H1 (cell line): ENCODE measurements around the gene TPP2. TPM values are rescaled to one million over a fixed set of nuclear protein-coding genes. Genes with fewer than 3 reads are reported as not detected.

Source experiments
- CTCF ChIA-PET: fragments of 300-600 bp; sonication (Branson Sonifier 250); formaldehyde crosslinking; loops from one replicate; lab custom pipeline; 2021; ENCODE audit not compliant: partially characterized antibody; lab: Charles Lee
- POLR2A ChIA-PET: fragments of 300-600 bp; sonication (Branson Sonifier 250); formaldehyde crosslinking; loops from one replicate; lab custom pipeline; 2021; ENCODE audit warnings: inconsistent platforms; ENCODE audit not compliant: partially characterized antibody; lab: Charles Lee
- DNase-seq, 2 experiments: peaks; one replicate each; pipeline versions ENCODE4 v3.0.0 to v3.0.0-alpha.2; 2010 to 2022; ENCODE audit warnings: low spot score in 2 of 2, low read depth in 1 of 2, mixed read lengths in 1 of 2
- FAIRE-seq: peaks from 2 replicates; lab custom pipeline; 2011; peaks lifted over from hg19 to GRCh38; lab: Jason Lieb, UNC
- H2AFZ ChIP-seq: 2 replicates; pipeline ENCODE4 v1.8.1; 2012; ENCODE audit warnings: low read length, inconsistent platforms
- H2AK5ac ChIP-seq: 2 replicates; pipeline ENCODE4 v1.6.1; 2013; ENCODE audit warnings: low read depth, low read length
- H2BK120ac ChIP-seq: replicated peaks from 2 replicates; pipeline ENCODE3; 2013; ENCODE audit warnings: low read depth, low read length, inconsistent platforms
- H2BK12ac ChIP-seq: 2 replicates; pipeline ENCODE4 v1.6.1; 2013; ENCODE audit warnings: low read depth, low read length
- H2BK15ac ChIP-seq: 2 replicates; pipeline ENCODE4 v1.6.1; 2013; ENCODE audit warnings: low read length
- H2BK20ac ChIP-seq: 2 replicates; pipeline ENCODE4 v1.6.1; 2013; ENCODE audit warnings: low read length
- H2BK5ac ChIP-seq: 2 replicates; pipeline ENCODE4 v1.6.1; 2013; ENCODE audit warnings: low read depth, low read length
- H3K14ac ChIP-seq: 2 replicates; pipeline ENCODE4 v1.6.1; 2013; ENCODE audit warnings: inconsistent platforms; ENCODE audit not compliant: insufficient read length
- H3K18ac ChIP-seq: 2 replicates; pipeline ENCODE4 v1.6.1; 2013; ENCODE audit warnings: low read length; ENCODE audit errors: extremely low read depth
- H3K23ac ChIP-seq: 2 replicates; pipeline ENCODE4 v1.6.1; 2013; ENCODE audit warnings: inconsistent platforms; ENCODE audit not compliant: insufficient read length
- H3K23me2 ChIP-seq: 2 replicates; pipeline ENCODE4 v1.6.1; 2013; ENCODE audit warnings: low read depth, low read length
- H3K27ac ChIP-seq: 2 replicates; pipeline ENCODE4 v1.6.1; 2011; ENCODE audit warnings: low read depth, low read length, inconsistent platforms
- H3K27me3 ChIP-seq, 4 experiments: replicated peaks in 1 of 4; 1 replicate in 1 of 4; 2 replicates in 3 of 4; pipeline versions ENCODE4 v1.6.1 to v1.8.1; 2011 to 2013; ENCODE audit warnings: low read length in 3 of 4, mild to moderate bottlenecking in 3 of 4, inconsistent platforms in 2 of 4, mixed read lengths in 2 of 4, moderate library complexity in 1 of 4; ENCODE audit not compliant: control insufficient read depth in 3 of 4, insufficient read depth in 3 of 4; ENCODE audit errors: extremely low read depth in 1 of 4
- H3K36me3 ChIP-seq, 4 experiments: 2 replicates each; pipeline versions ENCODE4 v1.6.1 to v1.8.1; 2011 to 2013; ENCODE audit warnings: mild to moderate bottlenecking in 4 of 4, low read length in 3 of 4, moderate library complexity in 2 of 4, control low read depth in 1 of 4, inconsistent platforms in 1 of 4; ENCODE audit not compliant: insufficient read depth in 4 of 4, control insufficient read depth in 2 of 4
- H3K4ac ChIP-seq: replicated peaks from 2 replicates; pipeline ENCODE3; 2013; ENCODE audit warnings: low read length, low read depth, mixed read lengths, inconsistent platforms; ENCODE audit not compliant: insufficient read length
- H3K4me1 ChIP-seq, 4 experiments: replicated peaks in 1 of 4; 1 replicate in 1 of 4; 2 replicates in 3 of 4; pipeline versions ENCODE4 v1.6.1 to v1.8.1; 2011 to 2013; ENCODE audit warnings: low read length in 3 of 4, inconsistent platforms in 2 of 4, mixed read lengths in 1 of 4; ENCODE audit not compliant: insufficient read depth in 4 of 4, control insufficient read depth in 3 of 4
- H3K4me2 ChIP-seq, 2 experiments: 2 replicates each; pipeline versions ENCODE4 v1.6.1 to v1.8.1; 2011 to 2013; ENCODE audit warnings: low read depth in 2 of 2, low read length in 2 of 2, control low read depth in 1 of 2, inconsistent platforms in 1 of 2, mild to moderate bottlenecking in 1 of 2; ENCODE audit not compliant: insufficient read depth in 1 of 2
- H3K4me3 ChIP-seq, 4 experiments: fragments of 200-600, 300-600 bp in 1 of 4; sonication (generic), shearing (Covaris generic), sonication (Bioruptor Twin) in 1 of 4; 2 replicates each; pipeline versions ENCODE4 v1.5.1 to v1.8.1; 2011 to 2016; ENCODE audit warnings: low read length in 4 of 4, low read depth in 3 of 4, control low read depth in 2 of 4, inconsistent platforms in 2 of 4, mild to moderate bottlenecking in 2 of 4, mixed read lengths in 1 of 4, moderate library complexity in 1 of 4; ENCODE audit not compliant: insufficient read depth in 2 of 4; ENCODE audit errors: extremely low read depth in 1 of 4
- H3K56ac ChIP-seq: replicated peaks from 2 replicates; pipeline ENCODE3; 2013; ENCODE audit warnings: low read depth, mild to moderate bottlenecking, mixed read lengths, low read length, inconsistent platforms; ENCODE audit not compliant: insufficient read length
- H3K79me1 ChIP-seq: 2 replicates; pipeline ENCODE4 v1.6.1; 2013; ENCODE audit warnings: low read depth, low read length, control low read depth
- H3K79me2 ChIP-seq, 2 experiments: 2 replicates each; pipeline versions ENCODE4 v1.6.1 to v1.8.1; 2012 to 2013; ENCODE audit warnings: low read length in 2 of 2, mild to moderate bottlenecking in 2 of 2, inconsistent platforms in 1 of 2; ENCODE audit not compliant: insufficient read depth in 2 of 2, control insufficient read depth in 1 of 2
- H3K9ac ChIP-seq, 4 experiments: replicated peaks in 1 of 4; 1 replicate in 1 of 4; 2 replicates in 3 of 4; pipeline versions ENCODE4 v1.6.1 to v1.8.1; 2011 to 2013; ENCODE audit warnings: low read depth in 3 of 4, low read length in 3 of 4, control low read depth in 2 of 4, mild to moderate bottlenecking in 2 of 4, moderate library complexity in 2 of 4, inconsistent platforms in 1 of 4; ENCODE audit errors: extremely low read depth in 1 of 4
- H3K9me3 ChIP-seq, 2 experiments: 2 replicates each; pipeline versions ENCODE4 v1.6.1 to v1.8.1; 2012 to 2013; ENCODE audit warnings: mild to moderate bottlenecking in 2 of 2, moderate library complexity in 2 of 2, control low read depth in 1 of 2, inconsistent platforms in 1 of 2, low read depth in 1 of 2, low read length in 1 of 2, mixed read lengths in 1 of 2; ENCODE audit not compliant: insufficient read depth in 2 of 2
- H4K20me1 ChIP-seq, 2 experiments: replicated peaks in 1 of 2; 2 replicates each; pipeline versions ENCODE3 to v1.8.1; 2011 to 2013; ENCODE audit warnings: inconsistent platforms in 2 of 2, low read length in 2 of 2, mild to moderate bottlenecking in 1 of 2; ENCODE audit not compliant: insufficient read depth in 2 of 2, control insufficient read depth in 1 of 2
- H4K5ac ChIP-seq: 2 replicates; pipeline ENCODE4 v1.6.1; 2013; ENCODE audit warnings: low read length, low read depth, mixed read lengths, inconsistent platforms; ENCODE audit not compliant: insufficient read length
- H4K8ac ChIP-seq: 2 replicates; pipeline ENCODE4 v1.8.0; 2013; ENCODE audit warnings: mild to moderate bottlenecking, moderate library complexity, low read length, inconsistent platforms; ENCODE audit not compliant: insufficient read depth; ENCODE audit errors: extremely low read depth
- H4K91ac ChIP-seq: replicated peaks from 2 replicates; pipeline ENCODE3; 2013; ENCODE audit warnings: low read length, mixed read lengths, inconsistent platforms; ENCODE audit not compliant: insufficient read length
- MAFK ChIP-seq: IDR thresholded peaks from 2 replicates; pipeline ENCODE4 v1.6.1; 2012; ENCODE audit warnings: low read depth, mild to moderate bottlenecking, improper control_type of control experiment, low read length
- POLR2A ChIP-seq, 2 experiments: IDR thresholded peaks; 1 replicate in 1 of 2; 2 replicates in 1 of 2; pipeline ENCODE4 v1.6.1; 2011; ENCODE audit warnings: low read depth in 2 of 2, low read length in 2 of 2, mild to moderate bottlenecking in 2 of 2; ENCODE audit errors: control extremely low read depth in 1 of 2
- POLR2AphosphoS5 ChIP-seq: IDR thresholded peaks from 2 replicates; pipeline ENCODE4 v1.6.1; 2011; ENCODE audit warnings: low read depth, low read length
- SIN3A ChIP-seq, 2 experiments: IDR thresholded peaks in 1 of 2; conservative IDR thresholded peaks in 1 of 2; 2 replicates each; pipeline ENCODE4 v1.6.1; 2011 to 2012; ENCODE audit warnings: low read length in 2 of 2, improper control_type of control experiment in 1 of 2, low read depth in 1 of 2, mild to moderate bottlenecking in 1 of 2
- SP1 ChIP-seq: IDR thresholded peaks from 2 replicates; pipeline ENCODE4 v1.6.1; 2011; ENCODE audit warnings: low read depth, low read length
- TAF1 ChIP-seq: IDR thresholded peaks from 2 replicates; pipeline ENCODE4 v1.6.1; 2011; ENCODE audit warnings: mild to moderate bottlenecking, low read depth, low read length
- whole genome bisulfite sequencing, 2 experiments: shearing (Covaris generic) in 1 of 2; methylation state at CpG; one replicate each; pipeline versions ENCODE4 v1.1.6 to v1.1.7; 2013 to 2015; ENCODE audit warnings: low lambda C conversion rate in 2 of 2, mixed read lengths in 2 of 2, inconsistent platforms in 1 of 2, low coverage in 1 of 2, missing lambda C conversion rate in 1 of 2; ENCODE audit not compliant: insufficient replicate concordance in 2 of 2, insufficient coverage in 1 of 2, insufficient read length in 1 of 2; ENCODE audit errors: extremely low coverage in 1 of 2, missing lambda C conversion rate in 1 of 2; 5-methylcytosine and 5-hydroxymethylcytosine counted together
- polyA plus RNA-seq, 7 experiments: library from polyadenylated mRNA; depleted of rRNA in 3 of 7; stranded (reverse) in 5 of 7; unstranded in 2 of 7; fragments of >200 nt in 5 of 7; fragments of 200-250 nt in 2 of 7; gene quantifications; 1 replicate in 5 of 7; 2 replicates in 1 of 7; 4 replicates in 1 of 7; pipeline versions ENCODE4 v1.2.1 to v1.2.3, GENCODE V29; 2011 to 2013; ENCODE audit warnings: missing spikeins in 2 of 7, mixed read lengths in 2 of 7
- total RNA-seq: library from RNA; stranded (reverse); fragmentation: NEBNext Ultra II Directional; extraction: Animal tissue kit (Norgen Biotek cat#: 25700); gene quantifications from 2 replicates; pipeline ENCODE4 v1.2.1, GENCODE V29; 2021

TPP2 gene
- total and polyA plus RNA-seq, 2 of the 8 experiments (the other 6 are each of a cell fraction or from before 2014, with no cell fraction given): 15.9 to 85.7 TPM

DNA sequence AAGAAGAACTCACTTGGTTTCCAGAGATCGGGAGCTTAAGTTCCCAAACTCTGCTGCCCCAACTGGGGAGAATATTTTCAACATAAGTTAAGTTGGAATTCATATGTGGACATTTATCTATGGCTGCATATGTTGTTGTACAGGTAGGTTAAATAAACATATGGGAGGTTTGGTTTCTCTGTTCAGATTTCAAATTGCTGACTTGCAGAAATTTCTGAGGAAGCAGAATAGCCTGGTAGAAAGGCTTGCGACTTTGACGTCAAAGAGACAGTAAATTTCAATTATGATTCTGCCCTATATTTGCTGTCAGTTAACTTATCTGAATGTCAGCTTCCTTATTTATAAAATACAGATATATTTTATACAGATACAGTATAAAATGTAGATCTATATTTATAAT, 40.0 kb upstream of the TPP2 start:
- Histone ChIP-seq H3K4me2 (no peak overlapping the region), H2BK12ac (no peak overlapping the region), H3K56ac (no peak overlapping the region), H3K14ac (no peak overlapping the region), H3K9me3 (no peaks in the 10 kb centered on the region), H3K4me3 (no peak overlapping the region), H2AK5ac (no peak overlapping the region), H2BK5ac (no peak overlapping the region), H2BK15ac (no peak overlapping the region), H3K79me1 (no peaks in the 10 kb centered on the region), H3K18ac (no peak overlapping the region), H4K91ac (no peak overlapping the region), H4K8ac (no peak overlapping the region), H2AFZ (no peak overlapping the region), H3K36me3 (no peaks in the 10 kb centered on the region), H3K23ac (no peak overlapping the region), H3K4me1 (no peaks in the 10 kb centered on the region), H3K23me2 (no peaks in the 10 kb centered on the region), H4K20me1 (no peaks in the 10 kb centered on the region), H3K27me3 (no peaks in the 10 kb centered on the region), H2BK20ac (no peak overlapping the region), H3K4ac (no peak overlapping the region), H3K79me2 (no peaks in the 10 kb centered on the region), H3K27ac (no peak overlapping the region), H3K9ac (no peak overlapping the region), H2BK120ac (no peak overlapping the region), H4K5ac (no peak overlapping the region)
- FAIRE-seq: no peak
- WGBS, 2 experiments: 89% methylated on average over 3 of the region's 3 CpGs; no CpG with 5 or more reads in 1 of the 2 experiments
- ChIA-PET CTCF (interaction anchor here (0.9 to 2.4 kb wide), 17 partner anchors 10 to 616 kb away, joined by 3 to 23 read pairs (median 4); no protein-coding TSS in a partner anchor), POLR2A (no interaction called here)
- TF ChIP-seq MAFK (peak; percentile 81), SIN3A (conservative IDR thresholded peaks at IDR 0.05 in 1 of 2, IDR thresholded peaks at IDR 0.05 in 1 of 2; ENCODE audit: low read depth in 1 of 2, low read length in 2 of 2) (no peak), POLR2AphosphoS5 (no peak), POLR2A (IDR thresholded peaks at IDR 0.05; ENCODE audit: control extremely low read depth in 1 of 2, low read depth in 2 of 2, low read length in 2 of 2) (no peak), SP1 (no peak), TAF1 (no peak)
- no peak for DNase-seq
